Measurements from ENCODE around the gene MACROD1. TPM values are rescaled to one million over a fixed set of nuclear protein-coding genes. Genes with fewer than 3 reads are reported as not detected.

Gene MACROD1
- total and polyA plus RNA-seq, 9 of the 15 experiments (the other 6 are each of a cell fraction or from before 2014, with no cell fraction given): 1.1 to 60.0 (median 26.4) TPM

GRCh38 chr11:64035576-64035975 is 130.3 kb downstream of the MACROD1 start, which contains the start of gene FLRT1:
Gene FLRT1 (plus strand): TSS chr11:64035931. CDS start chr11:64116268, 80,337 bp downstream.
- H4K20me1 ChIP-seq (replicated peaks; ENCODE audit: control insufficient read depth, insufficient read depth, low read length): peaks cover 60% of the 10 kb centered on the region
- ChIA-PET POLR2A (interaction anchor here (1.5 kb wide), 1 partner anchor 11 kb away, joined by 4 read pairs; no protein-coding TSS in a partner anchor), CTCF (ENCODE audit: low intra/inter-chr PET ratio) (no interaction called here)
- WGBS (ENCODE audit: insufficient coverage, low coverage, missing lambda C conversion rate): 0% methylated on average over 2 of the region's 64 CpGs
- H3K27ac ChIP-seq (ENCODE audit: extremely low read depth, low read depth, low read length): no peak within 1 kb of the TSS
- in situ Hi-C loops (cut with MboI) (no loop called here), intact Hi-C loops (cut with micrococcal nuclease) (no loop called here)
- peaks cover 0 to 41% of the 10 kb centered on the region in 2 experiments; a peak in 2 of 5 replicates for H3K4me1 ChIP-seq (replicated peaks in 1 of 2; ENCODE audit: control insufficient read depth in 2 of 2, insufficient read depth in 2 of 2, low read length in 2 of 2)
- H2AFZ ChIP-seq (ENCODE audit: low read depth, low read length): no peak within 1 kb of the TSS
- FAIRE-seq (no peak), ATAC-seq (no peak), DNase-seq (ENCODE audit: extremely low read depth in 1 of 4, low spot score in 3 of 4) (peak in 2 of 4 experiments; percentile 61 to 67)
- H3K9me3 ChIP-seq (replicated peaks; ENCODE audit: control insufficient read depth, insufficient read depth, low read depth, low read length): no peaks in the 10 kb centered on the region
- H3K9ac ChIP-seq (ENCODE audit: insufficient read depth in 1 of 2, low read depth in 2 of 2, low read length in 2 of 2): peak within 1 kb of the TSS in 1 of 2 experiments; percentile 65; a peak in 2 of 4 replicates
- BruUV-seq (replicated peaks): no TSS peak
- peaks cover 5 to 12% of the 10 kb centered on the region in 2 experiments; a peak in 2 of 5 replicates for H3K27me3 ChIP-seq (ENCODE audit: control insufficient read depth in 2 of 2, insufficient read depth in 2 of 2, low read length in 2 of 2)
- H3K36me3 ChIP-seq (ENCODE audit: control insufficient read depth, insufficient read depth, low read length): no peaks in the 10 kb centered on the region
- no peaks in the 10 kb centered on the region for H3K79me2 ChIP-seq (ENCODE audit: control insufficient read depth, insufficient read depth, low read length)
- H3K9me1 ChIP-seq (ENCODE audit: control insufficient read depth, insufficient read depth, low read length): no peaks in the 10 kb centered on the region
- no peak within 1 kb of the TSS for H3K4me2 ChIP-seq (ENCODE audit: insufficient read depth, low read length)
- no peak for TF ChIP-seq ZNF253 (CRISPR knock-in tag; conservative IDR thresholded peaks at IDR 0.05)
- TF ChIP-seq VEZF1 (CRISPR knock-in tag; IDR thresholded peaks at IDR 0.05): peak; percentile 23; the same call in 1 of the 2 replicates
- no peak within 1 kb of the TSS; the same call in 1 of the 2 replicates for H3K4me3 ChIP-seq

- H4K20me1 ChIP-seq (replicated peaks; ENCODE audit: control insufficient read depth, insufficient read depth, low read length): peaks cover 65% of the 10 kb centered on the region
- POLR2A ChIA-PET: no interaction called here
- no peak for ATAC-seq
- H3K4me1 ChIP-seq (replicated peaks in 1 of 2; ENCODE audit: control insufficient read depth in 2 of 2, insufficient read depth in 2 of 2, low read length in 2 of 2): peaks cover 0 to 41% of the 10 kb centered on the region in 2 experiments; a peak in 2 of 5 replicates
- CTCF ChIA-PET (ENCODE audit: low intra/inter-chr PET ratio): no interaction called here
- WGBS (ENCODE audit: insufficient coverage, low coverage, missing lambda C conversion rate): 40% methylated on average over 17 of the region's 17 CpGs
- H3K27me3 ChIP-seq (ENCODE audit: control insufficient read depth in 2 of 2, insufficient read depth in 2 of 2, low read length in 2 of 2): peaks cover 5 to 12% of the 10 kb centered on the region in 2 experiments; a peak in 2 of 5 replicates
- no peaks in the 10 kb centered on the region for H3K36me3 ChIP-seq (ENCODE audit: control insufficient read depth, insufficient read depth, low read length)
- DNase-seq (ENCODE audit: extremely low read depth in 1 of 4, low spot score in 3 of 4): no peak
- BruUV-seq (replicated peaks): no TSS peak
- H3K79me2 ChIP-seq (ENCODE audit: control insufficient read depth, insufficient read depth, low read length): no peaks in the 10 kb centered on the region
- no peak overlapping the region for H3K4me2 ChIP-seq (ENCODE audit: insufficient read depth, low read length)
- TF ChIP-seq DDX20 (tag; IDR thresholded peaks at IDR 0.05; ENCODE audit: low read depth) (no peak), ZNF24 (IDR thresholded peaks at IDR 0.05) (peak; percentile 68; the same call in 1 of the 2 replicates), RUNX1 (IDR thresholded peaks at IDR 0.05; ENCODE audit: low read depth) (no peak)
- H3K27ac ChIP-seq (ENCODE audit: extremely low read depth, low read depth, low read length): no peak overlapping the region
- H3K9me3 ChIP-seq (replicated peaks; ENCODE audit: control insufficient read depth, insufficient read depth, low read depth, low read length): no peaks in the 10 kb centered on the region
- intact Hi-C loops (cut with micrococcal nuclease) (no loop called here), in situ Hi-C loops (cut with MboI) (no loop called here)
- H3K9ac ChIP-seq (ENCODE audit: insufficient read depth in 1 of 2, low read depth in 2 of 2, low read length in 2 of 2): no peak overlapping the region
- H3K9me1 ChIP-seq (ENCODE audit: control insufficient read depth, insufficient read depth, low read length): no peaks in the 10 kb centered on the region
- H2AFZ ChIP-seq (ENCODE audit: low read depth, low read length): no peak overlapping the region
- no peak overlapping the region for H3K4me3 ChIP-seq
- FAIRE-seq: no peak
Measured at GRCh38 chr11:64035081-64035524, 130.8 kb downstream of the MACROD1 start.
